GM11168 (cell line): ENCODE data around the gene TRUB2.

Experiments used
- in situ Hi-C: fragments of 300-500 bp; cut with MboI; formaldehyde crosslinking; loops from one replicate; pipeline ENCODE4 v1.12.0; 2022; ENCODE audit warnings: low sequenced_read_pairs; ENCODE audit not compliant: unreplicated experiment

The TRUB2 gene

GRCh38 chr9:128275198-128276007 is 46.8 kb downstream of the TRUB2 start, which contains the start of gene GOLGA2:
Gene GOLGA2, minus strand, starts transcription at chr9:128276007. Its CDS starts 31 bp downstream, at chr9:128275976.
- in situ Hi-C loops: no loop called here

DNA sequence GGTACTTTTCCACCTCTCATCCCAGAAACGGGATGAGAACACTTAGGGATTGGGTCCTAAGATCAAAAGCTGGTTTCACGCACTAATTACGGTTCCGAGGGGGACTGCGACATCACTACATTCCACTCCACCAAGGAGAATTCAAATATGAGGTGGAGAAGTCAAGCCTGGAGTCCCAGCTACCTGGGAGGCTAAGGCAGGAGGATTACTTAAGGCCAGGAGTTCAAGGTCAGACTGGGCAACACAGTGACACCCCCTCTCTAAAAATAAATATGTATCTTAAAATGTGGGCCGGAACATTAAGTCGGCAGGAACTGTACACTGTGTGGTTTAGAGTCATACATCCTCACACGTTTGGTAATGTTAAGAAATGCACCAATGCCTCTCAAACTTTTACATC is 48.0 kb downstream of the TRUB2 start:
- in situ Hi-C loops: no loop called here

DNA sequence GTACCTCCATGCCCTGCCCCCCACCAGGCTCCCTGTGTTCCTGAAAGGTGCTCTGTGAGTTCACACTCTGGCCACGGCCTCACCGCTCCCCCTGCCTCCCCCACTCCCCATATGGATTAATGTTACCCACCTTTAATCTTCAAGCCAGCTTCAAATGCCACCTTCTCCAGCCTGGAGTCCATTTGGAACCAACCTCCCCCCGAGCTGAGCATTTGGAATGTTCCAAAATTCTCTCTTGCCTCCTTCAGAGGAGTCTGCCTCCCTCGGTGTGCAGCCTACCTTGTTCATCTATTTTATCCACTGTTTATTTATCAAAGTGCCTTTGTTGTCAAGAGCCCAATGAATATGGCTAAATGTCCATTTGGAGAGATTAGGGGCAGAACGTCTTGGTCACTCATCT is 50.7 kb downstream of the TRUB2 start:
- in situ Hi-C loops: no loop called here

DNA sequence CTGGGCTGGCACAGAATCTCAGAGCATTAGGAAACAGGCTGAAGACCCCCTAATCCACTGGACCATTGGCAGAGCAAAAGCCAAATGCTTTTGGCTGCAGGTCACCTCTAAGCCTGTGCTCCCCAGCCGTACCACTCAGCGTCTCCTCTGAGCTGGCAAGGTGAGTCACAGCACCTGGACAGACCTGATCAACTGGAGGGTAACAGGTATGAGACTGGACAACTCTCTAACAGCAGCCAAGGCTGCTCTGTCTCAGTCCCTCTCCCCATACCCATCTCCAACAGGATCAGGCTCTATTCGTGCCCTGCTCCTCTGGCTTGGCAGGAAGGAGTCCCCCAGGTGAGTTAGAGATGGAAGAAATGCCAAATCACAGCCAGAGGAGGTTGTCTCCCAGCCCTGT is 51.1 kb downstream of the TRUB2 start:
- in situ Hi-C loops: no loop called here

- in situ Hi-C loops: no loop called here
These were observed 55.2 kb downstream of the TRUB2 start for GRCh38 chr9:128266868-128267590.

- in situ Hi-C loops: no loop called here
These were observed 56.8 kb downstream of the TRUB2 start for GRCh38 chr9:128265348-128265847.

- in situ Hi-C loops: no loop called here
These were observed 59.6 kb downstream of the TRUB2 start for GRCh38 chr9:128262687-128263086.

- in situ Hi-C loops: no loop called here
These were observed 61.9 kb downstream of the TRUB2 start for GRCh38 chr9:128260340-128260739.

GRCh38 chr9:128259156-128259555 is 63.1 kb downstream of the TRUB2 start:
- in situ Hi-C loops: no loop called here

DNA sequence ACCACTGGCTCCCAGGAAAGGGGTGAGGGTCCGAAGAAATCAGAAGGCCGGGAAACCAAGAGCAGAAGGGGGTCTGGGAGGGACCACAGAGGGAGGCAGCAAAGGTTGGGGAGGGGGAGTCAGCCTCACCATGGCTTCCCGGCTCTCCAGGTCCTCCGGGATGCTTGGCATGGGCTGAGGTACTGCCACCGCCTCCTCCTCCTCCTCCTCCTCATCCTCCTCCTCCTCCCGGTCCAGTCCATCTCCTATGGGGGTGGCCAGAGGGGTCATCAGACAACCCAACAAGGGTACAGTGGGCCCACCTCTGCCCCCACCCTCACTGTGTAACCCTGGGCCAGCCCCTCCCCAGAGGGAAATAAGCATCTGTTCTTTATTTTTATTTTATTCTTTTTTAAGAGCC is 63.9 kb downstream of the TRUB2 start:
- in situ Hi-C loops: no loop called here

DNA sequence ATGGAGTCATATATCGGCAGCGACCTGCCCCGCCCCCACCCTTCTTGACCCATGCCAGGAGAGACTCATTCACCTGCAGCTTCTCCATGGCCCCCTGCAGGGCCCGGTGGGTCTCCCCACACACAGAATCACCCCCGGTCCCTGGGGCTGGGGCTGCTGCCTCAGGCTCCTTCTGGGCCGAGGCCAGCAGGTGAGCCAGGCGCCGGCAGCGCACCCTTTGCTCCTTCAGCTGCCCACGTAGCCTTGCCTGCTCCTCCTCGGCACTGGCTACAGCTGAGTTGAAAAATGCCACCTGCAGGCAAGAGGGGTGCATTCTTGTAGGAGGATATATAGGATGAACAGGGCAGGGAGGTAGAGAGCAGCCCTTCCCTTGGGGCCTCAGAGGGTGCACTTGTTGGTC is 64.3 kb downstream of the TRUB2 start:
- in situ Hi-C loops: no loop called here

GRCh38 chr9:128257086-128257825 is 65.0 kb downstream of the TRUB2 start:
- in situ Hi-C loops: no loop called here
